Measurements from ENCODE around the gene DIS3L. TPM values are rescaled to one million over a fixed set of nuclear protein-coding genes. Genes with fewer than 3 reads are reported as not detected.
A peak's percentile ranks its signal among the peaks of the same experiment; 100 is the strongest.
"Not testable (repeated sequence)": the region's sequence is repeated elsewhere in the genome, so short reads cannot be mapped to it uniquely, and the experiment has no call there.

The DIS3L gene

GRCh38 chr15:66378814-66379430 is 85.6 kb downstream of the DIS3L start:
- no peak overlapping the region for H2AFZ ChIP-seq (ENCODE audit: low read depth, low read length)
- no peak overlapping the region for H3K14ac ChIP-seq (ENCODE audit: low read length in 2 of 2)
- no peak overlapping the region for H4K8ac ChIP-seq (ENCODE audit: low read length)
- no peak overlapping the region for H3K4me2 ChIP-seq (ENCODE audit: low read length, poor library complexity, severe bottlenecking)
- H3K79me1 ChIP-seq (replicated peaks; ENCODE audit: low read length, poor library complexity, severe bottlenecking), result no peaks in the 10 kb centered on the region
- DNase-seq, result no peak
- no peak overlapping the region for H2BK15ac ChIP-seq (ENCODE audit: low read depth, poor library complexity, severe bottlenecking)
- H2AK5ac ChIP-seq (ENCODE audit: low read length, severe bottlenecking), result no peak overlapping the region
- H2BK12ac ChIP-seq (ENCODE audit: low read length in 2 of 2), result no peak overlapping the region
- no peak overlapping the region for H3K18ac ChIP-seq (ENCODE audit: low read depth in 1 of 2, low read length in 2 of 2)
- no peak overlapping the region for H3K4me3 ChIP-seq (ENCODE audit: insufficient read depth in 1 of 2, low read depth in 1 of 2, low read length in 2 of 2)
- H3K23ac ChIP-seq (ENCODE audit: low read length in 2 of 2), result no peak overlapping the region
- no peaks in the 10 kb centered on the region for H3K27me3 ChIP-seq (ENCODE audit: control insufficient read depth in 1 of 2, insufficient read depth in 1 of 2, low read length in 2 of 2)
- H4K91ac ChIP-seq (ENCODE audit: low read length), result no peak overlapping the region
- no peak overlapping the region for H2BK5ac ChIP-seq (ENCODE audit: low read depth, low read length, poor library complexity, severe bottlenecking)
- 95% methylated on average over 6 of the region's 7 CpGs for WGBS
- H3K9me3 ChIP-seq (ENCODE audit: control insufficient read depth, low read length), result peaks cover 4% of the 10 kb centered on the region
- H3K27ac ChIP-seq (ENCODE audit: low read length, poor library complexity, severe bottlenecking), result no peak overlapping the region
- no peak overlapping the region for H3K4ac ChIP-seq (ENCODE audit: low read depth in 1 of 2, low read length in 2 of 2)
- H3K9ac ChIP-seq (ENCODE audit: low read length), result no peak overlapping the region
- H3K4me1 ChIP-seq (ENCODE audit: control insufficient read depth, insufficient read depth, low read depth, low read length), result no peaks in the 10 kb centered on the region
- no peaks in the 10 kb centered on the region for H3K36me3 ChIP-seq (ENCODE audit: control insufficient read depth in 1 of 2, insufficient read depth in 2 of 2, low read depth in 1 of 2, low read length in 2 of 2)
- no peak overlapping the region for H2BK120ac ChIP-seq (ENCODE audit: low read depth, low read length)

- not testable (repeated sequence) for DNase-seq; H2BK12ac ChIP-seq (ENCODE audit: low read length in 2 of 2); H3K23ac ChIP-seq (ENCODE audit: low read length in 2 of 2); H3K36me3 ChIP-seq (ENCODE audit: control insufficient read depth in 1 of 2, insufficient read depth in 2 of 2, low read depth in 1 of 2, low read length in 2 of 2); H3K9me3 ChIP-seq (ENCODE audit: control insufficient read depth, low read length); H3K4ac ChIP-seq (ENCODE audit: low read depth in 1 of 2, low read length in 2 of 2); H2BK15ac ChIP-seq (ENCODE audit: low read depth, poor library complexity, severe bottlenecking); H3K79me1 ChIP-seq (replicated peaks; ENCODE audit: low read length, poor library complexity, severe bottlenecking); H3K27ac ChIP-seq (ENCODE audit: low read length, poor library complexity, severe bottlenecking); H4K8ac ChIP-seq (ENCODE audit: low read length); H4K91ac ChIP-seq (ENCODE audit: low read length); H2AFZ ChIP-seq (ENCODE audit: low read depth, low read length); H3K4me3 ChIP-seq (ENCODE audit: insufficient read depth in 1 of 2, low read depth in 1 of 2, low read length in 2 of 2); H3K18ac ChIP-seq (ENCODE audit: low read depth in 1 of 2, low read length in 2 of 2); H3K9ac ChIP-seq (ENCODE audit: low read length); H2AK5ac ChIP-seq (ENCODE audit: low read length, severe bottlenecking); H2BK120ac ChIP-seq (ENCODE audit: low read depth, low read length); H2BK5ac ChIP-seq (ENCODE audit: low read depth, low read length, poor library complexity, severe bottlenecking); H3K27me3 ChIP-seq (ENCODE audit: control insufficient read depth in 1 of 2, insufficient read depth in 1 of 2, low read length in 2 of 2); H3K4me1 ChIP-seq (ENCODE audit: control insufficient read depth, insufficient read depth, low read depth, low read length); H3K14ac ChIP-seq (ENCODE audit: low read length in 2 of 2); H3K4me2 ChIP-seq (ENCODE audit: low read length, poor library complexity, severe bottlenecking)
- WGBS, result no CpG with 5 or more reads among the region's 2 CpGs
Measured at GRCh38 chr15:66381376-66381775, 88.0 kb downstream of the DIS3L start.

Small RNAs within 50 kb of the gene (small RNA-seq; reads per million reads assigned to genes)
- gene RF00019 (ENCODE audit: low read depth), result not detected
- 25.6 reads per million, percentile 88 among the genes with 10 or more reads in this experiment for gene SCARNA14 (ENCODE audit: low read depth)
